H9 (cell line): ENCODE results near the gene NPFF. TPM values are rescaled to one million over a fixed set of nuclear protein-coding genes. Genes with fewer than 3 reads are reported as not detected.
A peak's percentile ranks its signal among the peaks of the same experiment; 100 is the strongest.

Source experiments
- DNase-seq: peaks from one replicate; pipeline ENCODE4 v3.0.0-alpha.2; 2017
- H2AFZ ChIP-seq: one replicate; pipeline ENCODE4 v1.6.1; 2013; ENCODE audit warnings: mild to moderate bottlenecking, low read length, control low read depth, moderate library complexity
- H2AK5ac ChIP-seq: 2 replicates; pipeline ENCODE4 v1.6.1; 2013; ENCODE audit warnings: low read length, control low read depth, mixed read lengths; ENCODE audit not compliant: insufficient read length
- H2BK120ac ChIP-seq: one replicate; pipeline ENCODE4 v1.6.1; 2013; ENCODE audit warnings: low read depth, mild to moderate bottlenecking, low read length, control low read depth, inconsistent platforms; ENCODE audit not compliant: poor library complexity, severe bottlenecking
- H2BK12ac ChIP-seq: 2 replicates; pipeline ENCODE4 v1.6.1; 2013; ENCODE audit warnings: low read length, control low read depth, mixed read lengths, low read depth; ENCODE audit not compliant: insufficient read length
- H2BK15ac ChIP-seq: 2 replicates; pipeline ENCODE4 v1.6.1; 2013; ENCODE audit warnings: low read depth, low read length, control low read depth
- H2BK20ac ChIP-seq: one replicate; pipeline ENCODE4 v1.6.1; 2013; ENCODE audit warnings: low read depth, mild to moderate bottlenecking, low read length, control low read depth, inconsistent platforms; ENCODE audit not compliant: poor library complexity, severe bottlenecking
- H2BK5ac ChIP-seq: 2 replicates; pipeline ENCODE4 v1.6.1; 2013; ENCODE audit warnings: low read length, control low read depth, mixed read lengths; ENCODE audit not compliant: insufficient read length
- H3K14ac ChIP-seq: 2 replicates; pipeline ENCODE4 v1.6.1; 2013; ENCODE audit warnings: low read length, control low read depth; ENCODE audit not compliant: insufficient read depth
- H3K18ac ChIP-seq: 2 replicates; pipeline ENCODE4 v1.6.1; 2013; ENCODE audit warnings: low read depth, mild to moderate bottlenecking, mixed read lengths, low read length, control low read depth; ENCODE audit not compliant: insufficient read length
- H3K23ac ChIP-seq: 2 replicates; pipeline ENCODE4 v1.6.1; 2013; ENCODE audit warnings: low read length, control low read depth, mixed read lengths, low read depth; ENCODE audit not compliant: insufficient read length
- H3K23me2 ChIP-seq: 2 replicates; pipeline ENCODE4 v1.6.1; 2013; ENCODE audit warnings: low read depth, mild to moderate bottlenecking, mixed read lengths, low read length, control low read depth; ENCODE audit not compliant: insufficient read length, poor library complexity, severe bottlenecking
- H3K27ac ChIP-seq: 2 replicates; pipeline ENCODE4 v1.5.1; 2013; ENCODE audit warnings: low read length, control low read depth, mixed read lengths, low read depth; ENCODE audit not compliant: insufficient read length
- H3K27me3 ChIP-seq: 2 replicates; pipeline ENCODE4 v1.6.1; 2013; ENCODE audit warnings: low read length, control low read depth, inconsistent platforms; ENCODE audit not compliant: insufficient read depth
- H3K4ac ChIP-seq: 2 replicates; pipeline ENCODE4 v1.6.1; 2013; ENCODE audit warnings: low read depth, mild to moderate bottlenecking, control low read depth, inconsistent platforms, low read length, moderate library complexity
- H3K4me1 ChIP-seq: 2 replicates; pipeline ENCODE4 v1.6.1; 2013; ENCODE audit warnings: low read length, control low read depth, inconsistent platforms; ENCODE audit not compliant: insufficient read depth
- H3K4me2 ChIP-seq: 2 replicates; pipeline ENCODE4 v1.6.1; 2013; ENCODE audit warnings: low read length, control low read depth, mixed read lengths; ENCODE audit not compliant: insufficient read length, insufficient read depth
- H3K56ac ChIP-seq: 2 replicates; pipeline ENCODE4 v1.6.1; 2013; ENCODE audit warnings: low read depth, mild to moderate bottlenecking, mixed read lengths, low read length, control low read depth; ENCODE audit not compliant: insufficient read length
- H3K79me1 ChIP-seq: 2 replicates; pipeline ENCODE4 v1.6.1; 2013; ENCODE audit warnings: low read depth, mild to moderate bottlenecking, moderate library complexity, low read length, control low read depth, inconsistent platforms; ENCODE audit not compliant: insufficient read depth, poor library complexity, severe bottlenecking
- H3K79me2 ChIP-seq: 2 replicates; pipeline ENCODE4 v1.6.1; 2013; ENCODE audit warnings: low read length, control low read depth, inconsistent platforms; ENCODE audit not compliant: insufficient read depth
- H3K9ac ChIP-seq: 2 replicates; pipeline ENCODE4 v1.6.1; 2013; ENCODE audit warnings: low read length, control low read depth, mixed read lengths; ENCODE audit not compliant: insufficient read length; ENCODE audit errors: extremely low read depth
- H3K9me3 ChIP-seq: one replicate; pipeline ENCODE4 v1.6.1; 2013; ENCODE audit warnings: low read depth, low read length, inconsistent platforms; ENCODE audit not compliant: control insufficient read depth
- H3T11ph ChIP-seq: one replicate; pipeline ENCODE4 v1.6.1; 2013; ENCODE audit warnings: mild to moderate bottlenecking, low read length, control low read depth, inconsistent platforms
- H4K20me1 ChIP-seq: one replicate; pipeline ENCODE4 v1.6.1; 2013; ENCODE audit not compliant: control insufficient read depth, insufficient read length, insufficient read depth
- H4K5ac ChIP-seq: 2 replicates; pipeline ENCODE4 v1.6.1; 2013; ENCODE audit warnings: low read depth, mild to moderate bottlenecking, mixed read lengths, low read length, control low read depth; ENCODE audit not compliant: insufficient read length
- H4K8ac ChIP-seq: replicated peaks from 2 replicates; pipeline ENCODE4 v1.6.1; 2013; ENCODE audit warnings: low read length, control low read depth, mixed read lengths, low read depth; ENCODE audit not compliant: insufficient read length
- H4K91ac ChIP-seq: 2 replicates; pipeline ENCODE4 v1.6.1; 2013; ENCODE audit warnings: low read depth, mild to moderate bottlenecking, moderate library complexity, mixed read lengths, low read length, control low read depth; ENCODE audit not compliant: insufficient read length
- H3K27ac Mint-ChIP-seq, 3 experiments: 2 replicates in 2 of 3; 3 replicates in 1 of 3; pipeline ENCODE4 v1.8.0; 2020 to 2021; ENCODE audit warnings: mixed read lengths in 3 of 3, mild to moderate bottlenecking in 1 of 3, moderate library complexity in 1 of 3
- H3K27me3 Mint-ChIP-seq: 2 replicates; pipeline ENCODE4 v1.8.0; 2021; ENCODE audit warnings: low read depth, mild to moderate bottlenecking, moderate library complexity, mixed read lengths
- H3K36me3 Mint-ChIP-seq, 3 experiments: 2 replicates in 2 of 3; 3 replicates in 1 of 3; pipeline ENCODE4 v1.8.0; 2020 to 2021; ENCODE audit warnings: low read depth in 3 of 3, mixed read lengths in 3 of 3; ENCODE audit not compliant: insufficient read depth in 1 of 3
- H3K4me1 Mint-ChIP-seq, 2 experiments: 2 replicates each; pipeline ENCODE4 v1.8.0; 2020; ENCODE audit warnings: mixed read lengths in 2 of 2
- H3K4me3 Mint-ChIP-seq, 2 experiments: 2 replicates in 1 of 2; 3 replicates in 1 of 2; pipeline ENCODE4 v1.8.0; 2020 to 2021; ENCODE audit warnings: mild to moderate bottlenecking in 2 of 2, mixed read lengths in 2 of 2, moderate library complexity in 1 of 2
- H3K9me3 Mint-ChIP-seq, 2 experiments: 2 replicates in 1 of 2; 3 replicates in 1 of 2; pipeline ENCODE4 v1.8.0; 2020; ENCODE audit warnings: mild to moderate bottlenecking in 2 of 2, mixed read lengths in 2 of 2, moderate library complexity in 1 of 2
- WGBS: extraction: QIAGEN DNeasy Blood & Tissue Kit; methylation state at CpG from one replicate; pipeline ENCODE4 v1.1.7; 2013; ENCODE audit warnings: missing lambda C conversion rate, low lambda C conversion rate, mixed read lengths; ENCODE audit not compliant: insufficient read length; ENCODE audit errors: extremely low coverage; 5-methylcytosine and 5-hydroxymethylcytosine counted together
- total RNA-seq: library from RNA; stranded (reverse); gene quantifications from 2 replicates; pipeline ENCODE4 v1.2.1, GENCODE V29; 2021
- TF ChIP-seq, protein P1 (sequence below): fragments of 200-600 bp; sonication (generic); conservative IDR thresholded peaks from 3 replicates; pipeline ENCODE4 v1.8.0; 2021; ENCODE audit warnings: antibody characterized with exemption, mild to moderate bottlenecking

Gene NPFF
- total RNA-seq, 1 experiment from 2014 or later: not detected

DNA sequence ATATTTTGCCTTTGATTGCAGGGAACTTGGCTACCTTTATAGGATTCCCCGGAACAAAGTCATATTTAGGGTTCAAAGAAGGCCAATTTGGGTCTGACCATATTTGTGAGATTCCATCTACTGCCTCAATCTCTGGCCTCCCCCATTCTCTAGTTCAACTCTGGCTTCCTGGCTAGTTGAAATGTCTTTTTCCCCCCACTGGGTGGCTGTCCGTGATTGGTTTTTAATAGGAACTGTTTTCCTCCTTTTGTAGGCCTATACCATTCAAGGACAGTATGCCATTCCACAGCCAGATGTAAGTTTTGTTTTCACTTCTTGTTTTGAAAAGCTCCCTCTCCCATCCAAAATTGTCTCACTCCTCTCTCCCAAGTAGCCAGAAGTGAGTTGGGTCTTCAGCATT is 41.6 kb downstream of the NPFF start:
- peaks cover 77 to 99% (median 96%) of the 10 kb centered on the region in 3 experiments for H3K36me3 Mint-ChIP-seq
- no peak overlapping the region for H2BK12ac ChIP-seq
- no peak overlapping the region for H2BK15ac ChIP-seq
- H3K23me2 ChIP-seq: no peaks in the 10 kb centered on the region
- peaks cover 3% of the 10 kb centered on the region for H3K79me2 ChIP-seq
- H3K4ac ChIP-seq: no peak overlapping the region
- TF ChIP-seq, protein P1, sequence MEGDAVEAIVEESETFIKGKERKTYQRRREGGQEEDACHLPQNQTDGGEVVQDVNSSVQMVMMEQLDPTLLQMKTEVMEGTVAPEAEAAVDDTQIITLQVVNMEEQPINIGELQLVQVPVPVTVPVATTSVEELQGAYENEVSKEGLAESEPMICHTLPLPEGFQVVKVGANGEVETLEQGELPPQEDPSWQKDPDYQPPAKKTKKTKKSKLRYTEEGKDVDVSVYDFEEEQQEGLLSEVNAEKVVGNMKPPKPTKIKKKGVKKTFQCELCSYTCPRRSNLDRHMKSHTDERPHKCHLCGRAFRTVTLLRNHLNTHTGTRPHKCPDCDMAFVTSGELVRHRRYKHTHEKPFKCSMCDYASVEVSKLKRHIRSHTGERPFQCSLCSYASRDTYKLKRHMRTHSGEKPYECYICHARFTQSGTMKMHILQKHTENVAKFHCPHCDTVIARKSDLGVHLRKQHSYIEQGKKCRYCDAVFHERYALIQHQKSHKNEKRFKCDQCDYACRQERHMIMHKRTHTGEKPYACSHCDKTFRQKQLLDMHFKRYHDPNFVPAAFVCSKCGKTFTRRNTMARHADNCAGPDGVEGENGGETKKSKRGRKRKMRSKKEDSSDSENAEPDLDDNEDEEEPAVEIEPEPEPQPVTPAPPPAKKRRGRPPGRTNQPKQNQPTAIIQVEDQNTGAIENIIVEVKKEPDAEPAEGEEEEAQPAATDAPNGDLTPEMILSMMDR: 0 out of 3 replicates have a peak, but pooled peaks have one; percentile 17
- H3K18ac ChIP-seq: no peak overlapping the region
- no peak overlapping the region for H3K9ac ChIP-seq
- no peak overlapping the region for H4K8ac ChIP-seq
- no peaks in the 10 kb centered on the region for H3K4me1 ChIP-seq
- H3K27me3 Mint-ChIP-seq: no peaks in the 10 kb centered on the region
- H3K4me3 Mint-ChIP-seq: no peak overlapping the region
- no peak overlapping the region for H4K91ac ChIP-seq
- H2BK20ac ChIP-seq: no peak overlapping the region
- H3K56ac ChIP-seq: no peak overlapping the region
- H3K79me1 ChIP-seq: peaks cover 19% of the 10 kb centered on the region
- no peaks in the 10 kb centered on the region for H3K9me3 ChIP-seq
- H2AK5ac ChIP-seq: no peak overlapping the region
- H3T11ph ChIP-seq: no peak overlapping the region
- no peaks in the 10 kb centered on the region for H3K27me3 ChIP-seq
- peak overlapping the region in 1 of 3 experiments; percentile 92; a peak in 2 of 7 replicates for H3K27ac Mint-ChIP-seq
- peaks cover 38 to 63% of the 10 kb centered on the region in 2 experiments for H3K4me1 Mint-ChIP-seq
- H3K4me2 ChIP-seq: no peak overlapping the region
- H4K20me1 ChIP-seq: no peaks in the 10 kb centered on the region
- H3K14ac ChIP-seq: no peak overlapping the region
- H3K9me3 Mint-ChIP-seq: no peaks in the 10 kb centered on the region
- WGBS: no CpG with 5 or more reads among the region's 2 CpGs
- H3K23ac ChIP-seq: no peak overlapping the region
- DNase-seq: no peak
- no peak overlapping the region for H2AFZ ChIP-seq
- no peak overlapping the region for H2BK120ac ChIP-seq
- no peak overlapping the region for H3K27ac ChIP-seq
- no peak overlapping the region for H2BK5ac ChIP-seq
- no peak overlapping the region for H4K5ac ChIP-seq
